ENCODE results near the gene FMN2.
"Not testable (repeated sequence)": the region's sequence is repeated elsewhere in the genome, so short reads cannot be mapped to it uniquely, and the experiment has no call there.

FMN2 gene

GRCh38 chr1:240320659-240321058 is 229.0 kb downstream of the FMN2 start:
- no peak for DNase-seq

- DNase-seq, result no peak
Observed at GRCh38 chr1:240322943-240323342, 231.3 kb downstream of the FMN2 start.

- not testable (repeated sequence) for DNase-seq
Observed at GRCh38 chr1:240328382-240328781, 236.7 kb downstream of the FMN2 start.

- DNase-seq, result no peak
Observed at GRCh38 chr1:240329443-240329842, 237.8 kb downstream of the FMN2 start.

- DNase-seq, result no peak
Observed at GRCh38 chr1:240332672-240333071, 241.0 kb downstream of the FMN2 start.

- no peak for DNase-seq
Observed at GRCh38 chr1:240337781-240338180, 246.1 kb downstream of the FMN2 start.

- DNase-seq, result no peak
Observed at GRCh38 chr1:240338837-240339236, 247.2 kb downstream of the FMN2 start.

- DNase-seq, result no peak
Observed at GRCh38 chr1:240341365-240342250, 249.9 kb downstream of the FMN2 start.

- no peak for DNase-seq
Observed at GRCh38 chr1:240342251-240342625, 250.6 kb downstream of the FMN2 start.

- DNase-seq, result no peak
Observed at GRCh38 chr1:240343045-240343444, 251.4 kb downstream of the FMN2 start.

GRCh38 chr1:240343966-240344365 is 252.3 kb downstream of the FMN2 start:
- no peak for DNase-seq

- no peak for DNase-seq
Observed at GRCh38 chr1:240344918-240345317, 253.2 kb downstream of the FMN2 start.

GRCh38 chr1:240349695-240350094 is 258.0 kb downstream of the FMN2 start:
- no peak for DNase-seq

- no peak for DNase-seq
Observed at GRCh38 chr1:240350910-240351331, 259.2 kb downstream of the FMN2 start.

GRCh38 chr1:240351690-240352089 is 260.0 kb downstream of the FMN2 start:
- no peak for DNase-seq

- DNase-seq, result no peak
Observed at GRCh38 chr1:240352769-240353168, 261.1 kb downstream of the FMN2 start.

GRCh38 chr1:240356568-240356967 is 264.9 kb downstream of the FMN2 start:
- DNase-seq, result no peak

- DNase-seq, result no peak
Observed at GRCh38 chr1:240362046-240362445, 270.4 kb downstream of the FMN2 start.

- no peak for DNase-seq
Observed at GRCh38 chr1:240362826-240363225, 271.1 kb downstream of the FMN2 start.

- no peak for DNase-seq
Observed at GRCh38 chr1:240363315-240363714, 271.6 kb downstream of the FMN2 start.

- DNase-seq, result no peak
Observed at GRCh38 chr1:240363914-240364313, 272.2 kb downstream of the FMN2 start.

GRCh38 chr1:240366636-240367035 is 275.0 kb downstream of the FMN2 start:
- DNase-seq, result no peak

GRCh38 chr1:240385551-240385950 is 293.9 kb downstream of the FMN2 start:
- DNase-seq, result no peak
